Right atrium auricular region (tissue), 2 donors: ENCODE measurements around the gene NOP14. TPM values are rescaled to one million over a fixed set of nuclear protein-coding genes. Genes with fewer than 3 reads are reported as not detected.

Source experiments
- DNase-seq: peaks from one replicate; pipeline ENCODE4 v3.0.0-alpha.2; 2019; ENCODE audit warnings: low spot score
- H3K27ac ChIP-seq, 2 donors: fragments of 200-600 bp; sonication (generic); 1 replicate in 1 of 2; 2 replicates in 1 of 2; pipeline ENCODE4 v1.5.1; 2016 to 2019
- H3K27me3 ChIP-seq, 2 donors: fragments of 200-600 bp; sonication (generic); one replicate each; pipeline versions ENCODE4 v1.5.1 to v1.6.0; 2017 to 2019
- H3K36me3 ChIP-seq: fragments of 200-600 bp; sonication (generic); one replicate; pipeline ENCODE4 v1.5.1; 2016
- H3K4me1 ChIP-seq, 2 donors: fragments of 200-600 bp; sonication (generic); one replicate each; pipeline versions ENCODE4 v1.5.1 to v1.6.0; 2017 to 2019
- H3K4me3 ChIP-seq, 2 donors: fragments of 200-600 bp; sonication (generic); 1 replicate in 1 of 2; 2 replicates in 1 of 2; pipeline ENCODE4 v1.5.1; 2017 to 2019; ENCODE audit warnings: mild to moderate bottlenecking in 1 of 2, moderate library complexity in 1 of 2
- H3K9me3 ChIP-seq, 2 donors: fragments of 200-600 bp; sonication (generic); one replicate each; pipeline ENCODE4 v1.5.1; 2019
- CTCF ChIP-seq, 2 donors: fragments of 200-600 bp; sonication (generic); IDR thresholded peaks; one replicate each; pipeline ENCODE4 v1.5.1; 2019; ENCODE audit warnings: antibody characterized with exemption in 2 of 2
- total RNA-seq, 2 donors: library from RNA; depleted of rRNA; stranded (reverse); fragments of >200 nt; gene quantifications; one replicate each; pipeline ENCODE4 v1.1.0, GENCODE V29; 2016

NOP14 gene
- 10 to 100 TPM; 12.2 to 14.2 TPM for total RNA-seq

- DNase-seq, result peak; percentile 98
- Histone ChIP-seq H3K27me3 (no peaks in the 10 kb centered on the region), H3K4me3 (peak within 1 kb of the TSS; percentile 83 to 88), H3K36me3 (no peaks in the 10 kb centered on the region), H3K9me3 (no peaks in the 10 kb centered on the region), H3K4me1 (peaks cover 0 to 29% of the 10 kb centered on the region in 2 donors), H3K27ac (peak within 1 kb of the TSS; percentile 82 to 89)
- TF ChIP-seq CTCF (IDR thresholded peaks at IDR 0.05), result peak; percentile 40 to 68
Observed at GRCh38 chr4:2963175-2963965, at the start of gene NOP14, which contains the start of gene GRK4. TSS of gene NOP14 (minus strand) at chr4:2963406. CDS start at chr4:2963319, 87 bp downstream. TSS of gene GRK4 (plus strand) at chr4:2963571. CDS start at chr4:2964071, 500 bp downstream.

DNA sequence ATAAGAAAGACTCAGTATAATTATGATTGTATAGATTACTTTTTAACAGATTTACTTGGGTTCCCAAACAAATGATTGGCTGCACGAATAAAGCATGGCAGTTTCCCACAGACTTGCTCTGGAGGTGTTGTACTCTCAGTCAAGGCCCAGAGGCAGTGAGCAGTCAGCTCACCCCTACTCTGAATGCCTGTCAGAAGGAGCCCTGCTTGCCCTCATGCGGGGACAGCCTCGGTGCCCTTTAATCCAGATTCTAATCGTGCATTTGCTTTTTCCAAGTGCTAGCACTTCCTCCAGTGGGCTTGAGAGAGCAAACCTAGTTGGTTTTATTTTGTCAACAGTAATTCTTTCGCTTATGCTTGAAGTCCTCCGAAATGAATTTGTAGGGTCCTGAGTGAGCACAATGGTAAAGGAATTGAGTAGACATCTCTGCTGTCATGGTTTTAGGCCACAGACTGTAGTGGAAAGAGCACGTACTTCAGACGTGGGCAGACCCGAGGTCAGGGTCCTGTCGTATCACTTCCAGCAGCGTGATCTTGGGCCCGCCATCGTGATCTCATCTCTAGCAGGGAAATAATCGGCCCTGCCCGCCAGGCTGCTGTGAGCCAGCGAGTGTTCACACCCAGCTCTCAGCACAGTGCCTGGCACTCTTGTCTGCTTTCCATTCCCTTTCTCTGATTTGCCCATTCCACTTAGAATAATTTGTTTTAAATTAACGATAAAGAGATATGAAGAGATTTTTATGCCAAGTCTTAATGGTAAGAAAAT lies 48.4 kb upstream of the NOP14 start:
- no peaks in the 10 kb centered on the region for H3K36me3 ChIP-seq
- no peaks in the 10 kb centered on the region for H3K4me1 ChIP-seq
- no peak overlapping the region for H3K27ac ChIP-seq
- no peaks in the 10 kb centered on the region for H3K9me3 ChIP-seq
- DNase-seq, result no peak
- no peak for TF ChIP-seq CTCF (IDR thresholded peaks at IDR 0.05)
- no peaks in the 10 kb centered on the region for H3K27me3 ChIP-seq
- H3K4me3 ChIP-seq, result no peak overlapping the region

DNA sequence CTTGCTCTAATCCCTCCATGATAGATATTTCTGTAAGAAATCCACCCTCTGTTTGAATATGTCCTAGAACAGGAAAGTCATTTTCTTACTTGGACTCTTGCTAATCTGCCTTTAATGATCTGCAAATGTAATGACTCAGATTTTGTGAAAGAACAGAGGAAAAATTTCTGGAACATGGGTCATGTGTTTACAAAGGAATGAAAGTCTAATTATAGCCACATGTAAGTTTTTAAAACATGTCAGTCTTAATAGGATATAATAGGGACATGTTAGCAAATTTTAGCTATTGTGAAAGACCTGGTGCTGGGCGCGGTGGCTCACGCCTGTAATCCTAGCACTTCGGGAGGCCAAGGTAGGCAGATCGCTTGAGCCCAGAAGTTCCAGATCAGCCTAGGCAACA lies 47.8 kb upstream of the NOP14 start:
- Histone ChIP-seq H3K36me3 (no peaks in the 10 kb centered on the region), H3K4me1 (no peaks in the 10 kb centered on the region), H3K27me3 (no peaks in the 10 kb centered on the region), H3K27ac (no peak overlapping the region), H3K4me3 (no peak overlapping the region), H3K9me3 (no peaks in the 10 kb centered on the region)
- TF ChIP-seq CTCF (IDR thresholded peaks at IDR 0.05), result no peak
- no peak for DNase-seq

GRCh38 chr4:3010577-3010976 lies 47.4 kb upstream of the NOP14 start:
- no peak overlapping the region for H3K27ac ChIP-seq
- no peak overlapping the region for H3K4me3 ChIP-seq
- no peak for DNase-seq
- no peaks in the 10 kb centered on the region for H3K27me3 ChIP-seq
- no peaks in the 10 kb centered on the region for H3K9me3 ChIP-seq
- TF ChIP-seq CTCF (IDR thresholded peaks at IDR 0.05), result no peak
- H3K36me3 ChIP-seq, result no peaks in the 10 kb centered on the region
- H3K4me1 ChIP-seq, result no peaks in the 10 kb centered on the region

GRCh38 chr4:3009422-3009821 lies 46.2 kb upstream of the NOP14 start:
- no peaks in the 10 kb centered on the region for H3K4me1 ChIP-seq
- no peak for DNase-seq
- no peak for TF ChIP-seq CTCF (IDR thresholded peaks at IDR 0.05)
- H3K27me3 ChIP-seq, result no peaks in the 10 kb centered on the region
- no peak overlapping the region for H3K27ac ChIP-seq
- H3K4me3 ChIP-seq, result no peak overlapping the region
- no peaks in the 10 kb centered on the region for H3K9me3 ChIP-seq
- H3K36me3 ChIP-seq, result no peaks in the 10 kb centered on the region
